Tibial nerve (tissue), 3 donors: ENCODE results near the gene GPHA2.

Source experiments
- POLR2A ChIP-seq, 2 donors: fragments of 450-650 bp; IDR thresholded peaks; one replicate each; pipeline ENCODE4 v1.6.1; 2017; ENCODE audit warnings: antibody characterized with exemption in 2 of 2, mild to moderate bottlenecking in 2 of 2, moderate library complexity in 2 of 2
- TF ChIP-seq, protein P1 (sequence below), 5 experiments: fragments of 200-600 bp in 3 of 5; fragments of 450-650 bp in 2 of 5; sonication (generic) in 3 of 5; IDR thresholded peaks; one replicate each; pipeline ENCODE4 v1.5.1; 2016 to 2019; ENCODE audit warnings: antibody characterized with exemption in 5 of 5, mild to moderate bottlenecking in 3 of 5, moderate library complexity in 2 of 5

DNA sequence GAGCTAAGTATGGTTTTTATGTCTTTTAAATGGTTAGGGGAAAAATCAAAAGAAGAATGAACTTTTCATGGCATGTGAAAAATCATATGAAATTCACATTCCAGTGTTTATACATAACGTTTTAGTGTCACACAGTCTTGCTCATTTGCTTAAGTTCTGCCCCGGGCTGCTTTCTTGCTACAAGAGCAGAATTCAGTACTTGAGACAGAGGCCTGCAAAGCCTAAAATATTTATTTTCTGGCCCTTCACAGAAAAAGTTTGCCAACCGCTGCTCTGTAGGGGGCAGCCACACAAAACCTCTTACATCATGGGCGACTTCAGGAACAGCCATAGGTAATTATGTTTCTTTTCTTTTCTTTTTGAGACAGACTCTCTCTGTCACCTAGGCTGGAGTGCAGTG lies 17.7 kb downstream of the GPHA2 start:
- TF ChIP-seq POLR2A (IDR thresholded peaks at IDR 0.05) = no peak
- TF ChIP-seq, protein P1, sequence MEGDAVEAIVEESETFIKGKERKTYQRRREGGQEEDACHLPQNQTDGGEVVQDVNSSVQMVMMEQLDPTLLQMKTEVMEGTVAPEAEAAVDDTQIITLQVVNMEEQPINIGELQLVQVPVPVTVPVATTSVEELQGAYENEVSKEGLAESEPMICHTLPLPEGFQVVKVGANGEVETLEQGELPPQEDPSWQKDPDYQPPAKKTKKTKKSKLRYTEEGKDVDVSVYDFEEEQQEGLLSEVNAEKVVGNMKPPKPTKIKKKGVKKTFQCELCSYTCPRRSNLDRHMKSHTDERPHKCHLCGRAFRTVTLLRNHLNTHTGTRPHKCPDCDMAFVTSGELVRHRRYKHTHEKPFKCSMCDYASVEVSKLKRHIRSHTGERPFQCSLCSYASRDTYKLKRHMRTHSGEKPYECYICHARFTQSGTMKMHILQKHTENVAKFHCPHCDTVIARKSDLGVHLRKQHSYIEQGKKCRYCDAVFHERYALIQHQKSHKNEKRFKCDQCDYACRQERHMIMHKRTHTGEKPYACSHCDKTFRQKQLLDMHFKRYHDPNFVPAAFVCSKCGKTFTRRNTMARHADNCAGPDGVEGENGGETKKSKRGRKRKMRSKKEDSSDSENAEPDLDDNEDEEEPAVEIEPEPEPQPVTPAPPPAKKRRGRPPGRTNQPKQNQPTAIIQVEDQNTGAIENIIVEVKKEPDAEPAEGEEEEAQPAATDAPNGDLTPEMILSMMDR (IDR thresholded peaks at IDR 0.05) = peak in 3 of 5 experiments; percentile 12 to 29 (median 12)
